GM18861 (cell line): ENCODE measurements around the gene EFCAB8.

ENCODE experiments used
- ATAC-seq: cut with Tn5 transposase; IDR thresholded peaks from one replicate; pipeline ENCODE4 v1.9.1; 2021; ENCODE audit not compliant: unreplicated experiment

The EFCAB8 gene

DNA sequence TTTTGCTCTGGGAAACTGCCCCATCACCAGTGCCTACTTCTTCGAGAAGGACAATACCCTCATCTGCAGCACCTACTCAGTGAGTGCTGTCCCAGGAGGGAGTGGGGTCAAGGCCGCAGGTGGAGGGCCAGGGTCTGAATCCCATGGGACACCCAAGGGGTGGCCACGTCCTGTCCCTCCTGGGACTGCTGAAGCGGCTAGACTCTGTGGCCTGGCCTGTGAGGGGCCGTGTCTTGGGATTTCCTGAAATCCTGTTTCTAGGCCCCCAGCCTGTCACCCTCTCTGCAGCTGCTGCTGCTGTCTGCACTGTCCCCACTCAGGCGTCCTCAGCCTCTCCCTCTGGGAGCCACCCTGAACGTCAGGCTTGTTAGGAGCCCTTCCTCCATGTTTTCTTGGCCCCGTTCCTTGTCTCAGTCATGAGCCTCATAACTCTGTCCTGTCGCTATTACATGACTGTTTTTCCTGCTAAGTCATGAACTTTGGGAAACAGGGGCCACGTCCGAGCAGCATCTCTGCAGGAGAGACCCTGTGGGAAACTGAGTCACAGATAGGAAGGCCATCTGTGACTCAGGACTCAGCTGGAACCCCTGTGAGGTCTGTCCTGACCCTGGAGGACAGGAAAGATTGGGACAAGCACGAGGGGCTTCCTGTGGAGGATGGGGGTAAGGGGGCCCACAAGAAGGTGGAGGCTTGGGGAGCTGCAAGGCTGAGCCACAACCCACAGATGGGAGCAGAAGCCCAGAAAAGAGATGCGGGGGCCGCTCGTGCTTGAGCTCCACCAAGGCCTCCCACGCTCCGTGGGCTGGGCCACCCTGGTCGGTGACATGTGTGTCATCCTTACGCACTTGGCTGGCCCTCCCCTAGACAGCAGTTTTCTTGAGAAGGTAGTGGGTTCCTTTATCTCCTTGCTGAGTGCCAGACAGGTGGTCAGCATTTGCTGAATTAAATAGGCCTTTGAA, 49.9 kb downstream of the EFCAB8 start:
- ATAC-seq: no peak

DNA sequence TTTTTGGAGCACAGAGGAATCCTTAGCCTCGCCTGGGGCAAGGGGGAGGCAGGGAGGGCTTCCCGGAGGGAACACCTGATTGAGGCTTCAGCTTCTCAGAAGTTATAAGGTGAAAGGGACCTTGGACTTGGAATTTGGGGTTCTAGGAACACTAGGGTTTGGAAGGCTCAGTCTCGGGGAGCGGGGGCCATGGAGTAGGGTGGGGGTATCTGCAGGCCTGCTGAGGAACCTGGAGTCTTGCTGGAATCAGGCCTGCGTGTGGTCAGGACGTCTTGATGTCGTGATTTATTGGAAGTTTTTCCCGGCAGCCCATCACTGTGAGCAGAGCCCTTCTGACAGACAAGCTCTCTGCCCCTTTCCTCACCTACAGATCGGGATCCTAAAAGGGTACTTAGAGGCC, 50.7 kb downstream of the EFCAB8 start:
- ATAC-seq: no peak

GRCh38 chr20:32909896-32910571, 51.3 kb downstream of the EFCAB8 start:
- ATAC-seq: no peak

GRCh38 chr20:32911355-32911754, 52.6 kb downstream of the EFCAB8 start:
- no peak for ATAC-seq

DNA sequence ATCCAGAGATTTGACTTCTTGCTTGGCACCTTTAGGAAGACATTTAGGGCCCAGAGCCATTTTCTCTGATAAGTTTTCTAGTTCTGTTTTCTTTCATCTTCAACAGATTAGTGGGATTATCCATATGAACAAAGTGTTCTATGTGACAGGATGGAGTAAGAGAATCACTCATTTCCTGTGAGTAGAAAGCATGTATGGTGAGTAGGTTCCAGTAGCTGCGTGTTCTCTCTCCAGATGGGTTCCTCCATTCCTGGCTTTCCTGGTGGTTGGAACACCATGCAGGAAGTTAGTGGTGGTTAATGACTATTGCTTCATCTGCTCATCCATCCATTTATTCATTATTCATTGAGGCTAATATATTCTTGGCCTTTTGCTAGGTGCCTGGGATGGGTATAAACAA, 54.0 kb downstream of the EFCAB8 start:
- no peak for ATAC-seq

DNA sequence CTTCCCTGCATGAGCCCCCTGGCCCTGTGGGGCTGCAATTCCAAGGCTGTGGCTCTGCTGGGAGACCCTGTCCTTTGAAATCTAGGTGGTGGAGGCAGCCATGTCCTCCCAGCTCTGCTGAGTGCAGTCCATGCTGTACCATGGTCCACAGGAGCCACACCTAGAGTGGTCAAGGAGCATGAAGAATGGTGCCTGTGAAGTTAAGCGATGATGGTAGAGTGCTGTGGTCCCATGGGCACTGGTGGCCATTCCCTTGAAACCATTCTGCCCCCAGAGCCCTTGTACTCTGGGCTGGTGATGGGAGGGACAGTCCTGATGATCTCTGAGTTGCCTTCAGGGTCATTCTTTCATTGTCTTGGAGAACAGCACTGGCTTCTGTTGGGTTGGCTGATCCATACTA, 55.3 kb downstream of the EFCAB8 start:
- ATAC-seq: no peak

DNA sequence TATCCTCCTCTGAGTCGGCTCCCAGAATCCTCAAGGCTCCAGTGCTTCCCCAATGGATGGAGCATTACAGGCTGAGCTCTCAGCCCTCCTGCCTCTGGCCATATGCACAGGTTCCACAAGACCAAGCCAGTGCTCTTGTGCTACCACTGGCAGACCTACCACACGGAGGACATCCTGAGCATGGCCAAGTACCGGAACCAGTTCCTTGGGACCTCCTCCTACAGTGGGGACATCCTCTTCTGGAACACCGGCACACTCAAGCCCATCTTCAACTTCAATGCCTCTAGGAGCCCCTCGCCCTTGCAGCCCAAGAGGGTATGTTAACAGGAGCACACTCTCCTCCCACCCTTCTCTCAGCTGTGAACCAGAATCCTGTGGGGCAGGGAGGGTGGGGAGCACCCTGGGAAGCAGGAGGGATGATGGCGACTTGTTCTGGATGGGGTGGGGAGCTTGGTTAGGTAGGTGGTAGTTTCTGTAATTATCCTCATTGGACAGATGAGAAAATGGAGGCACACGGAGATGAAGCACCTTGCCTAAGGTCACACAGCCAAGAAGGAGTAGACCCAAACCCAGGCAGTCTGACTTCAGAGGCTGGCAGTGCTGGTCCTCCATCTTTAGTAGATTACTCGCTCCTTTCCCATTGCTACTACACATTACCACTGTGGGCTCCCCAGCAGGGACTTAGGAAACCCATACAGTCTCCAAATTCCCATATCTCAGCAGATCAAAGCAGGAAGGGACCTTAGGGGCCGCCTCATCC, 58.6 kb downstream of the EFCAB8 start:
- no peak for ATAC-seq

- no peak for ATAC-seq
These were observed 59.6 kb downstream of the EFCAB8 start for GRCh38 chr20:32918296-32918695.

DNA sequence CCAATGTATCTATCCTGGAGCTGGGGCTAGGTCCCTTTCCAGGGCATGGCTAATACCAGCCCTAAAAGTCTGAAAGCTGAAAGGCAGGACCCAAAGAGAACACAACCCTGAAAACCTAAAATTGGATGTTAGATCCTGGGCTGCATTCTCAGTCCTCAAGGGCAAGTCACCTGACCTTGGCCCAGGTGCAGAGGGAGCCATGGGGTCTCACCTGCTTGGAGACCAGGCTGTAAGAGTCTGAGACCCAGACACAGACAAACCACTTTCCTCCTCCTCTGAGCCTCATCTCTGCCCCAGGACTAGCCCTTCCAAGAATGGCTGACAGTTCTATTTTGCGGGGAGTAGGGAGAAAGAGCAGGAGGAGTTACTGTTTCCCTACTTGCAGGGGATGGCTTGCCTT, 60.0 kb downstream of the EFCAB8 start:
- no peak for ATAC-seq

DNA sequence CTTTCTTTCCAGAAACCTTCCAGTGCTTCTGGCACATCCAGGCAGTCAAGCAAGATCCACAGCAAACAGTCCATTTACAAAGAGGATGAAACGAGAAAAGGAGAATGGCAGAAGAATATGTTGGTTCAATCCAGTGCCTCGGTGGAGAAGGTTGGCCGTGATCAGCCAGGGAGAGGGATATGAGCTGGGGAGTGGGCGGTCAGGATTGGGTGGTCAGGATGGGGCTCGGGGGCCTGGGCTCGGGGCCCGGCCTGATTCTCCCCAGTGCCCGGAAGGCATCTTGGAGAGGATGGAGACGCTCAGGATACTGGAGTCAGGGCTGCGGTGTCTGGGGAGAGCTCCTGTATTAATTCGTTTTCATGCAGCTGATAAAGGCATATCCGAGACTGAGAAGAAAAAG, 61.3 kb downstream of the EFCAB8 start:
- ATAC-seq: no peak

GRCh38 chr20:32920530-32921298, 62.0 kb downstream of the EFCAB8 start:
- no peak for ATAC-seq

DNA sequence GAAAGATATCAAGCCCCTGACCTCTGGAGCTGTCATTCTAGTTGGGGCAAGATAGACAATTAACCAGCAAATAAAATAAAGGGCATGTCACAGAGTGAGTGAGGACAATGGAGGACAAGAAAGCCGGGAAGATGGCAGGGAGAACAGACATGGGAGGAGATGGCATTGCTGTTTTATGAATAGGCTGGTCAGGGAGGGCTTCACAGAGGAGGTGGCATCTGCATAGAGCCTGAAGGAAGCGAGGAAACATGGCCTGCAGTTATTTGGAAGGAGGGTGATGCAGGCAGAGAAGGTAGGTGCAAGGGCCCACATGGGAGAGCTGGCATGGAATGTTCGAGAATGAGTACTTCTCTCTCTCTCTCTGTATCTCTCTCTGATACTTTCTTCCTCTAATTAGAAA, 63.7 kb downstream of the EFCAB8 start:
- no peak for ATAC-seq

DNA sequence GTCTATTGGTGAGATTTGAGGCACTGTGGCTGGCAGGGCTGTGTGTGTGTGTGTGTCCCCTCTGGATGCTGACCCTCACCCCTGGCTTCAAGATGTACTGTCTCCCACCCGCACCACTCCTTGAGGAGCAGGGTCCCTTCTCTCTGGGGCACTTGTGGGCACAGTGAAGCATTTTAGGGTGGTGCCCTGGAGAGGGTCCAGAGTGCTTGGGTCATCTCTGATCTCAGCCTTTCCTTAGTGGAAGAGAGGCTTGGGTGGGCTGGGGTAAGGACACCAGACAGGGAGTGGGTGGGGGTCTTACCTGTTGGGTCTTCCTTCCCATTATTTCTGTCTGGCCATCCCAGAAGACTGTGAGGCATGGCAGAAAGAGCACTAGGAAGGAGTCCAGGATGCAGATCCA, 66.1 kb downstream of the EFCAB8 start:
- ATAC-seq: no peak

DNA sequence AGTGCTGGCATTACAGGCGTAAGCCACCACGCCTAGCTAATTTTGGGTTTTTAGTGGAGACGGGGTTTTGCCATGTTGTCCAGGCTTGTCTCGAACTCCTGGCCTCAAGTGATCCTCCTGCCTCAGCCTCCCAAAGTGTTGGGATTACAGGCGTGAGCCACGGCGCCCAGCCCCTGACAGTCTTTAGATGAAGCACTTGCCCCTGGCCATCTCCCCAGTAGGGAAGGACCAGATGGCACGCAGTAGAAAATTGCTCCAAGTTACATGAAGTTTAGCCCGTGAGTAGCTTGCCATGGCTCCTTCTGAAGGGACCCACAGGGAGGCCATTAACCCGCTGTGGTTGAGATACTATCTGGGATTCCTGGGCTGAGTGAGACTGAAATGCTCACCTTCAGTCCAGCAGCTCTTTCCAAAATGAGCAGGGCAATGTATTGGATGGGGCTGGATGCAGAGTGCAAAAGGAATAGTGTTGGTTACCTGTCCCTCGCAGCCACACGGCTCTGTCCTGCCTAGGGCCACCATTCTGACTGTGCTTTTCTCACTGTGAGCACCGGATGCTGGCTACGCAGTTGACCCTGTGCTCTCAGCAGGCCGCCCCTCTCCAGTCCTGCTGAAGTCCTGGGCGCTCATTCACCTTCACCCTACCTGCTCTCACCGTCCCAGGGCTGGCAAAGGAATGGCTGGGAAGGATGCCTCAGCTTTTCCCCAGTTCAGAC, 66.9 kb downstream of the EFCAB8 start:
- ATAC-seq: no peak

- no peak for ATAC-seq
These were observed 70.4 kb downstream of the EFCAB8 start for GRCh38 chr20:32929162-32929561.

GRCh38 chr20:32930181-32930580, 71.5 kb downstream of the EFCAB8 start:
- ATAC-seq: no peak

DNA sequence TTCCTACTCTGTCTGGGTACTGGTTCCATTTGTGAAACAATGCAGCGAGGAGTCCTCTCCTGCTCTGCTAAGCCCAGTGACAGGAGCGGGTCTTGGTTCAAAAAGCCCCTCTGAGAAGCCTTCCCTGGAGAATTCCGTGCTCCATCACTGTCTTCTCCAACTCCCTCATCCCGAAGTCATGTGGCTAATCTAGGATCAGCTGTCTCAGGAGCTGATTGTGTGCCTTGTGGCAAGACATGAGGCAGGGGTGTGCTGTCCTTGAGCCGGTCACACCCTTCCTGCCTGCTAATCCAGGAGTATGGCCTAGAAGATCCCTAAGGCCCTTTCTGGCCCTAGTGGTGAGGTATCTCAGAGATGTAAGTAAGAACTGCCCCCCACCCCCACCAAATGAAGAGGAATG, 72.0 kb downstream of the EFCAB8 start:
- ATAC-seq: no peak

DNA sequence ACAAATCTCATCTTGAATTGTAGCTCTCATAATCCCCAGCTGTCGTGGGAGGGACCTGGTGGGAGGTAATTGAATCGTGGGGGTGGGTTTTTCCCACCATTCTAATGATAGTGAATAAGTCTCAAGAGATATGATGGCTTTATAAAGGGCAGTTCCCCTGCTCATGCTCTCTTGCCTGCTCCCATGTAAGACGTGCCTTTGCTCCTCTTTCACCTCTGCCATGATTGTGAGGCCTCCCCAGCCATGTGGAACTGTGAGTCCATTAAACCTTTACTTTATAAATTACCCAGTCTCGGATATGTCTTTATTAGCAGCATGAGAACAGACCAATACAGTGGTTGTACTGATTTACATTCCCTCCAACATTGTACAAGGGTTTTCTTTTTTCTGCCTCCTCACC, 75.9 kb downstream of the EFCAB8 start:
- ATAC-seq: no peak

DNA sequence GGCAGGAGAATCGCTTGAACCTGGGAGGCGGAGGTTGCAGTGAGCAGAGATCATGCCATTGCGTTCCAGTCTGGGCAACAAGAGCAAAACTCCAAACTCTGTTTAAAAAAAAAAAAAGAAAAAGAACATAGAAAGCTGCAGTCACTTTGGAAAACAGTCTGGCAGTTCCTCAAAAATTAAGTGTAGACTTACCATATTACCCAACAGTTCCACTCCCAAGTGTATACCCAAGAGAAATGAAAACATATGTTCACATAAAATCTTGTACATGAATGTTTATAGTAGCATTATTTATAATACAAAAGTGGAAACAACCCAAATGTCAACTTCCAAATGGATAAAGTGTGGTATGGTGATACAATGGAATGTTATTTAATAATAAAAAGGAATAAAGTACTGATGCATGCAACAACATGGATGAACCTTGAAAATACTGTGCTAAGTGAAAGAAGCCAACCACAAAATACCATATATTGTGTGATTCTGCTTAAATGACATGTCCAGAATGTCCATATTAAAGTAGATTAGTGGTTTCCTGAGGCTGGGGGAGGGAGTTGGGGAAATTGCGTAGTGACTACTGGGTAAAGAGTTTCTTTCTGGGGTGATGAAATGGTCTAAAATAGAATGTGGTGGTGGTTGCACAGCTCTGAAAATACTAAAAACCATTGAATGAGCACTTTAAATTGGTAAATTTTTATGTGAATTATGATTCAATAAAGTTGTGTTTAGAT, 82.6 kb downstream of the EFCAB8 start:
- ATAC-seq: no peak
